Stimulated activated CD8-positive, alpha-beta memory T cell treated with anti-CD3 and anti-CD28 coated beads, Interleukin-15, amount 100 ng/mL, for 24 hours (primary cell): ENCODE data around the gene FGFBP1.

Source experiments
- DNase-seq: peaks from one replicate; pipeline ENCODE4 v3.0.0-alpha.2; 2020; ENCODE audit warnings: low read depth

Gene FGFBP1

GRCh38 chr4:15912961-15913630 lies 25.4 kb downstream of the FGFBP1 start:
- no peak for DNase-seq

GRCh38 chr4:15912236-15912635 lies 26.3 kb downstream of the FGFBP1 start:
- no peak for DNase-seq

- DNase-seq: no peak
Measured at GRCh38 chr4:15910155-15910940, 28.2 kb downstream of the FGFBP1 start.

GRCh38 chr4:15907430-15907829 lies 31.1 kb downstream of the FGFBP1 start:
- no peak for DNase-seq

- DNase-seq: no peak
Measured at GRCh38 chr4:15906020-15906443, 32.5 kb downstream of the FGFBP1 start.

GRCh38 chr4:15902746-15903145 lies 35.8 kb downstream of the FGFBP1 start:
- no peak for DNase-seq

GRCh38 chr4:15901998-15902397 lies 36.5 kb downstream of the FGFBP1 start:
- DNase-seq: no peak

GRCh38 chr4:15901007-15901406 lies 37.5 kb downstream of the FGFBP1 start:
- no peak for DNase-seq

GRCh38 chr4:15899511-15899910 lies 39.0 kb downstream of the FGFBP1 start:
- DNase-seq: no peak

GRCh38 chr4:15898902-15899301 lies 39.6 kb downstream of the FGFBP1 start:
- no peak for DNase-seq

- no peak for DNase-seq
Measured at GRCh38 chr4:15897577-15897976, 41.0 kb downstream of the FGFBP1 start.

- no peak for DNase-seq
Measured at GRCh38 chr4:15894921-15895916, 43.3 kb downstream of the FGFBP1 start.

- DNase-seq: no peak
Measured at GRCh38 chr4:15894393-15894792, 44.1 kb downstream of the FGFBP1 start.

- no peak for DNase-seq
Measured at GRCh38 chr4:15893962-15894361, 44.6 kb downstream of the FGFBP1 start.

GRCh38 chr4:15891312-15891711 lies 47.2 kb downstream of the FGFBP1 start:
- DNase-seq: no peak

- no peak for DNase-seq
Measured at GRCh38 chr4:15890246-15890829, 48.2 kb downstream of the FGFBP1 start.

GRCh38 chr4:15888515-15888914 lies 50.0 kb downstream of the FGFBP1 start:
- no peak for DNase-seq
